Ectodermal cell (in vitro differentiated cells): Measurements from ENCODE around the gene RAB2B.
A peak's percentile ranks its signal among the peaks of the same experiment; 100 is the strongest.
"Not testable (repeated sequence)": the region's sequence is repeated elsewhere in the genome, so short reads cannot be mapped to it uniquely, and the experiment has no call there.

Source experiments
- H3K27ac ChIP-seq: 2 replicates; pipeline ENCODE4 v1.7.0; 2013; ENCODE audit warnings: mild to moderate bottlenecking, low read depth, low read length; ENCODE audit not compliant: insufficient read depth, poor library complexity, severe bottlenecking
- H3K27me3 ChIP-seq: 2 replicates; pipeline ENCODE4 v1.7.0; 2013; ENCODE audit warnings: mild to moderate bottlenecking, low read length; ENCODE audit not compliant: insufficient read depth, control insufficient read depth, poor library complexity, severe bottlenecking
- H3K36me3 ChIP-seq: one replicate; pipeline ENCODE4 v1.7.0; 2013; ENCODE audit warnings: low read length; ENCODE audit not compliant: control insufficient read depth, insufficient read depth
- H3K4me1 ChIP-seq: one replicate; pipeline ENCODE4 v1.7.0; 2013; ENCODE audit warnings: low read length; ENCODE audit not compliant: control insufficient read depth, insufficient read depth
- H3K4me3 ChIP-seq: 2 replicates; pipeline ENCODE4 v1.7.0; 2013; ENCODE audit warnings: low read depth, low read length, control low read depth; ENCODE audit not compliant: insufficient read depth
- H3K9me3 ChIP-seq: 2 replicates; pipeline ENCODE4 v1.7.0; 2013; ENCODE audit warnings: mild to moderate bottlenecking, low read length, moderate library complexity; ENCODE audit not compliant: control insufficient read depth
- WGBS, 2 experiments: methylation state at CpG; one replicate each; pipeline ENCODE4 v1.1.7; 2013; ENCODE audit warnings: missing lambda C conversion rate in 2 of 2; 5-methylcytosine and 5-hydroxymethylcytosine counted together

RAB2B gene

GRCh38 chr14:21486640-21487087, 9.9 kb upstream of the RAB2B start:
- no peaks in the 10 kb centered on the region for H3K9me3 ChIP-seq
- H3K36me3 ChIP-seq, result peaks cover 31% of the 10 kb centered on the region
- no peaks in the 10 kb centered on the region for H3K4me1 ChIP-seq
- H3K27ac ChIP-seq, result no peak overlapping the region
- 96 to 100% methylated on average over 1 of the region's 1 CpG for WGBS, 2 experiments
- no peak overlapping the region for H3K4me3 ChIP-seq
- no peaks in the 10 kb centered on the region for H3K27me3 ChIP-seq

- 0 to 1% methylated on average over 27 of the region's 27 CpGs for WGBS, 2 experiments
- H3K27ac ChIP-seq, result no peak overlapping the region
- peaks cover 8% of the 10 kb centered on the region for H3K36me3 ChIP-seq
Observed at GRCh38 chr14:21476523-21476924, 235 bp downstream of the RAB2B start.

GRCh38 chr14:21475767-21476522, 814 bp downstream of the RAB2B start:
- no peaks in the 10 kb centered on the region for H3K9me3 ChIP-seq
- H3K36me3 ChIP-seq, result peaks cover 8% of the 10 kb centered on the region
- peaks cover 5% of the 10 kb centered on the region for H3K4me1 ChIP-seq
- WGBS, 2 experiments, result 62 to 74% methylated on average over 6 to 9 of the region's 10 CpGs
- H3K27me3 ChIP-seq, result no peaks in the 10 kb centered on the region
- H3K27ac ChIP-seq, result no peak overlapping the region
- peak overlapping the region; percentile 99 for H3K4me3 ChIP-seq

More at GRCh38 chr14:21476523-21476924, 235 bp downstream of the RAB2B start:
- Histone ChIP-seq H3K4me3 (peak overlapping the region; percentile 99), H3K9me3 (no peaks in the 10 kb centered on the region), H3K27me3 (no peaks in the 10 kb centered on the region), H3K4me1 (peaks cover 5% of the 10 kb centered on the region)

- Histone ChIP-seq H3K4me1 (no peaks in the 10 kb centered on the region), H3K27ac (no peak overlapping the region), H3K9me3 (no peaks in the 10 kb centered on the region), H3K4me3 (no peak overlapping the region), H3K27me3 (no peaks in the 10 kb centered on the region), H3K36me3 (peaks cover 38% of the 10 kb centered on the region)
- WGBS, 2 experiments, result 92 to 100% methylated on average over 1 of the region's 1 CpG
Observed at GRCh38 chr14:21467616-21468015, 9.1 kb downstream of the RAB2B start.

- Histone ChIP-seq H3K36me3 (no peaks in the 10 kb centered on the region), H3K27me3 (no peaks in the 10 kb centered on the region), H3K9me3 (no peaks in the 10 kb centered on the region), H3K4me1 (peaks cover 7% of the 10 kb centered on the region), H3K4me3 (peak within 1 kb of the TSS; percentile 95), H3K27ac (peak within 1 kb of the TSS; percentile 96)
- WGBS, 2 experiments, result 1 to 3% methylated on average over 34 to 36 of the region's 36 CpGs
Observed at GRCh38 chr14:21455912-21456667, 20.7 kb downstream of the RAB2B start, which contains the start of gene CHD8. TSS of gene CHD8 (minus strand) at chr14:21456123. CDS start at chr14:21431643, 24,480 bp downstream.

- WGBS, 2 experiments, result 0 to 1% methylated on average over 17 of the region's 17 CpGs
- Histone ChIP-seq H3K36me3 (no peaks in the 10 kb centered on the region), H3K4me1 (peaks cover 7% of the 10 kb centered on the region), H3K4me3 (peak overlapping the region; percentile 95), H3K27me3 (no peaks in the 10 kb centered on the region), H3K27ac (peak overlapping the region; percentile 91), H3K9me3 (no peaks in the 10 kb centered on the region)
Observed at GRCh38 chr14:21455592-21455911, 21.2 kb downstream of the RAB2B start.

GRCh38 chr14:21454843-21455544, 21.8 kb downstream of the RAB2B start:
- H3K36me3 ChIP-seq, result no peaks in the 10 kb centered on the region
- H3K9me3 ChIP-seq, result no peaks in the 10 kb centered on the region
- H3K4me1 ChIP-seq, result peaks cover 7% of the 10 kb centered on the region
- peak overlapping the region; percentile 95 for H3K4me3 ChIP-seq
- H3K27me3 ChIP-seq, result no peaks in the 10 kb centered on the region
- no peak overlapping the region for H3K27ac ChIP-seq
- 46 to 52% methylated on average over 15 of the region's 15 CpGs for whole genome bisulfite sequencing, 2 experiments

- H3K36me3 ChIP-seq, result no peaks in the 10 kb centered on the region
- no peak overlapping the region for H3K4me3 ChIP-seq
- H3K27me3 ChIP-seq, result no peaks in the 10 kb centered on the region
- no peaks in the 10 kb centered on the region for H3K9me3 ChIP-seq
- no peak overlapping the region for H3K27ac ChIP-seq
- 97 to 100% methylated on average over 1 of the region's 1 CpG for WGBS, 2 experiments
- peaks cover 6% of the 10 kb centered on the region for H3K4me1 ChIP-seq
Observed at GRCh38 chr14:21449899-21450216, 26.9 kb downstream of the RAB2B start.

GRCh38 chr14:21442657-21443056, 34.1 kb downstream of the RAB2B start:
- H3K27ac ChIP-seq, H3K36me3 ChIP-seq, H3K4me1 ChIP-seq, H3K4me3 ChIP-seq, H3K9me3 ChIP-seq, H3K27me3 ChIP-seq: not testable (repeated sequence)
- WGBS, 2 experiments, result 76 to 86% methylated on average over 1 of the region's 1 CpG

- Histone ChIP-seq H3K27ac (no peak overlapping the region), H3K4me1 (no peaks in the 10 kb centered on the region), H3K27me3 (no peaks in the 10 kb centered on the region), H3K9me3 (no peaks in the 10 kb centered on the region), H3K36me3 (no peaks in the 10 kb centered on the region), H3K4me3 (no peak overlapping the region)
Observed at GRCh38 chr14:21440859-21441258, 35.9 kb downstream of the RAB2B start.
